GM19468 (cell line): ENCODE results near the gene GRN.
A peak's percentile ranks its signal among the peaks of the same experiment; 100 is the strongest.
"Not testable (repeated sequence)": the region's sequence is repeated elsewhere in the genome, so short reads cannot be mapped to it uniquely, and the experiment has no call there.

ENCODE experiments used
- ATAC-seq: cut with Tn5 transposase; IDR thresholded peaks from one replicate; pipeline ENCODE4 v1.9.1; 2021; ENCODE audit warnings: mild to moderate bottlenecking, moderate library complexity, moderate number of reproducible peaks; ENCODE audit not compliant: unreplicated experiment; ENCODE audit errors: extremely low read depth

Gene GRN

GRCh38 chr17:44320066-44320465 lies 25.0 kb upstream of the GRN start:
- ATAC-seq, result no peak

- no peak for ATAC-seq
These were observed 23.6 kb upstream of the GRN start for GRCh38 chr17:44321246-44322120.

- ATAC-seq, result no peak
These were observed 22.7 kb upstream of the GRN start for GRCh38 chr17:44322236-44322895.

GRCh38 chr17:44323359-44324091 lies 21.6 kb upstream of the GRN start:
- no peak for ATAC-seq

GRCh38 chr17:44324092-44324570 lies 21.0 kb upstream of the GRN start:
- no peak for ATAC-seq

GRCh38 chr17:44324571-44325275 lies 20.4 kb upstream of the GRN start, which contains the start of gene SLC25A39:
SLC25A39 (minus strand) TSS chr17:44324823; CDS start chr17:44323562, 1,261 bp downstream.
- peak; percentile 47 for ATAC-seq

- ATAC-seq, result peak; percentile 41
These were observed 18.1 kb upstream of the GRN start for GRCh38 chr17:44326861-44327444.

- no peak for ATAC-seq
These were observed 17.2 kb upstream of the GRN start for GRCh38 chr17:44327715-44328449.

GRCh38 chr17:44329516-44329915 lies 15.6 kb upstream of the GRN start:
- ATAC-seq, result not testable (repeated sequence)

- ATAC-seq, result not testable (repeated sequence)
These were observed 14.8 kb upstream of the GRN start for GRCh38 chr17:44330263-44330662.

GRCh38 chr17:44331249-44331760 lies 13.8 kb upstream of the GRN start:
- no peak for ATAC-seq

GRCh38 chr17:44333371-44333770 lies 11.7 kb upstream of the GRN start:
- no peak for ATAC-seq

- ATAC-seq, result no peak
These were observed 10.8 kb upstream of the GRN start for GRCh38 chr17:44334315-44334714.

GRCh38 chr17:44334727-44335126 lies 10.4 kb upstream of the GRN start:
- ATAC-seq, result no peak

- no peak for ATAC-seq
These were observed 9.5 kb upstream of the GRN start for GRCh38 chr17:44335564-44335963.

GRCh38 chr17:44335968-44336367 lies 9.1 kb upstream of the GRN start:
- ATAC-seq, result no peak

GRCh38 chr17:44338702-44339101 lies 6.4 kb upstream of the GRN start:
- no peak for ATAC-seq

GRCh38 chr17:44340553-44340952 lies 4.5 kb upstream of the GRN start:
- ATAC-seq, result not testable (repeated sequence)
